Measurements from ENCODE around the gene ZNG1A. TPM values are rescaled to one million over a fixed set of nuclear protein-coding genes. Genes with fewer than 3 reads are reported as not detected.
"Not testable (repeated sequence)": the region's sequence is repeated elsewhere in the genome, so short reads cannot be mapped to it uniquely, and the experiment has no call there.

Gene ZNG1A
- total RNA-seq, 1 experiment from 2014 or later, result 31.1 TPM

DNA sequence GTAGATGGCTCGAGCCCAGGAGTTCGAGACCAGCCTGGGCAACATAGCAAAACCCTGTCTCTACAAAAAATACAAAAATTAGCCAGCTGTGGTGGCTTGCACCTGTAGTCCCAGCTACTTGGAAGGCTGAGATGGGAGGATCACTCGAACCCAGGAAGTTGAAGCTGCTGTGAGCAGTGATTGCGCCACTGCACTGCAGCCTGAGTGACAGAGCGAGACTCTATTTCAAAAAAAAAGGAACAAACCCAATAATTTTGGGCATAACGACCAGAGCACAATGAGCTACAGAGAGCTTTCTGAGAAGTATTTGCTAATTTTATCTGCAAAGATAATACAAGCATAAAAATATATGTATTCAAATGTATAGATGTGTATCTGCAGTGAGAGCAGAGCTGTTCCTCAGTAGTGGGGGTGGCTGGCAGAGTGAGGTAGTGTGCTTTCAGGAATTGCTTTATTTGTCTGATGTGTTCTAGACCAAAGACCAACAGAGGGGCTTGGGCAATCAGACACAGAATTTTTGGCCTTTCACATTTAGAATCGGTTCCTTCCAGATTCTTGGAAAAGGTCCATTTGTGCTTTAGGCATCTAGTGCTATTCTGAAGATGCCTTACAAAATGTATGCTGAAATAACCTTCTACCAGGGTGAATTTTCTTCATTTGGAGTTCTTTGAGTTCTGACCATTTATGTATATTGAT, 41.0 kb upstream of the ZNG1A start:
- no peaks in the 10 kb centered on the region for H3K23me2 ChIP-seq (ENCODE audit: insufficient read length, low read depth, low read length, poor library complexity, severe bottlenecking)
- H3K27ac ChIP-seq (ENCODE audit: insufficient read length, low read depth, low read length), result no peak overlapping the region
- H3K23ac ChIP-seq (ENCODE audit: insufficient read length, low read depth, low read length), result no peak overlapping the region
- no peak overlapping the region for H3K18ac ChIP-seq (ENCODE audit: insufficient read length, low read depth, low read length)
- no peaks in the 10 kb centered on the region; the same call in 1 of the 2 replicates for H3K27me3 ChIP-seq (ENCODE audit: insufficient read depth, low read length)
- no peak overlapping the region for H4K8ac ChIP-seq (replicated peaks; ENCODE audit: insufficient read length, low read depth, low read length)
- WGBS (ENCODE audit: extremely low coverage, insufficient read length, low lambda C conversion rate), result no CpG with 5 or more reads among the region's 7 CpGs
- H3K4me1 ChIP-seq (ENCODE audit: insufficient read depth, low read length), result no peaks in the 10 kb centered on the region
- H3K79me2 ChIP-seq (ENCODE audit: insufficient read depth, low read length), result no peaks in the 10 kb centered on the region
- H3K9ac ChIP-seq (ENCODE audit: extremely low read depth, insufficient read length, low read length), result no peak overlapping the region
- H3K27me3 Mint-ChIP-seq (ENCODE audit: low read depth), result peaks cover 23% of the 10 kb centered on the region
- H3K9me3 ChIP-seq (ENCODE audit: control insufficient read depth, low read depth, low read length), result no peaks in the 10 kb centered on the region
- H3K79me1 ChIP-seq (ENCODE audit: insufficient read depth, low read depth, low read length, poor library complexity, severe bottlenecking), result no peaks in the 10 kb centered on the region
- H3T11ph ChIP-seq (ENCODE audit: low read length), result no peak overlapping the region
- H2AFZ ChIP-seq (ENCODE audit: low read length), result no peak overlapping the region
- H2BK12ac ChIP-seq (ENCODE audit: insufficient read length, low read depth, low read length), result no peak overlapping the region
- DNase-seq, result no peak
- H3K4ac ChIP-seq (ENCODE audit: low read depth, low read length), result no peak overlapping the region
- no peaks in the 10 kb centered on the region for H3K9me3 Mint-ChIP-seq
- no peak overlapping the region for H2AK5ac ChIP-seq (ENCODE audit: insufficient read length, low read length)
- H3K4me1 Mint-ChIP-seq, result peaks cover 17 to 19% of the 10 kb centered on the region in 2 experiments
- no peak overlapping the region for H2BK20ac ChIP-seq (ENCODE audit: low read depth, low read length, poor library complexity, severe bottlenecking)
- H3K36me3 Mint-ChIP-seq (ENCODE audit: insufficient read depth in 1 of 3, low read depth in 3 of 3), result no peaks in the 10 kb centered on the region
- H4K5ac ChIP-seq (ENCODE audit: insufficient read length, low read depth, low read length), result no peak overlapping the region
- no peak overlapping the region for H3K4me2 ChIP-seq (ENCODE audit: insufficient read depth, insufficient read length, low read length)
- no peaks in the 10 kb centered on the region for H4K20me1 ChIP-seq (ENCODE audit: control insufficient read depth, insufficient read depth, insufficient read length)
- no peak overlapping the region for H4K91ac ChIP-seq (ENCODE audit: insufficient read length, low read depth, low read length)
- H2BK5ac ChIP-seq (ENCODE audit: insufficient read length, low read length), result no peak overlapping the region
- H2BK120ac ChIP-seq (ENCODE audit: low read depth, low read length, poor library complexity, severe bottlenecking), result no peak overlapping the region
- no peak overlapping the region for H2BK15ac ChIP-seq (ENCODE audit: low read depth, low read length)
- no peak overlapping the region for H3K4me3 Mint-ChIP-seq
- TF ChIP-seq CTCF (conservative IDR thresholded peaks at IDR 0.05), result no peak
- H3K14ac ChIP-seq (ENCODE audit: insufficient read depth, low read length), result no peak overlapping the region
- no peak overlapping the region for H3K56ac ChIP-seq (ENCODE audit: insufficient read length, low read depth, low read length)
- no peak overlapping the region for H3K27ac Mint-ChIP-seq

- not testable (repeated sequence) for H2BK20ac ChIP-seq (ENCODE audit: low read depth, low read length, poor library complexity, severe bottlenecking); H3K27me3 ChIP-seq (ENCODE audit: insufficient read depth, low read length); H3K4ac ChIP-seq (ENCODE audit: low read depth, low read length)
These were observed 40.2 kb upstream of the ZNG1A start for GRCh38 chr9:219036-219435.

More at GRCh38 chr9:219036-219435, 40.2 kb upstream of the ZNG1A start:
- H2BK120ac ChIP-seq (ENCODE audit: low read depth, low read length, poor library complexity, severe bottlenecking); H2BK5ac ChIP-seq (ENCODE audit: insufficient read length, low read length); H3K4me3 Mint-ChIP-seq; H3K27ac ChIP-seq (ENCODE audit: insufficient read length, low read depth, low read length); H4K91ac ChIP-seq (ENCODE audit: insufficient read length, low read depth, low read length); H3K14ac ChIP-seq (ENCODE audit: insufficient read depth, low read length); DNase-seq; H3K56ac ChIP-seq (ENCODE audit: insufficient read length, low read depth, low read length); H3K36me3 Mint-ChIP-seq (ENCODE audit: insufficient read depth in 1 of 3, low read depth in 3 of 3); H3K9ac ChIP-seq (ENCODE audit: extremely low read depth, insufficient read length, low read length); H3K27ac Mint-ChIP-seq; H3K4me1 ChIP-seq (ENCODE audit: insufficient read depth, low read length); H2AK5ac ChIP-seq (ENCODE audit: insufficient read length, low read length); H4K8ac ChIP-seq (replicated peaks; ENCODE audit: insufficient read length, low read depth, low read length); H3K18ac ChIP-seq (ENCODE audit: insufficient read length, low read depth, low read length); H3K4me2 ChIP-seq (ENCODE audit: insufficient read depth, insufficient read length, low read length); H2BK12ac ChIP-seq (ENCODE audit: insufficient read length, low read depth, low read length); H4K5ac ChIP-seq (ENCODE audit: insufficient read length, low read depth, low read length); H3K23ac ChIP-seq (ENCODE audit: insufficient read length, low read depth, low read length); H3K9me3 Mint-ChIP-seq; H2BK15ac ChIP-seq (ENCODE audit: low read depth, low read length); H3K79me1 ChIP-seq (ENCODE audit: insufficient read depth, low read depth, low read length, poor library complexity, severe bottlenecking); H3K9me3 ChIP-seq (ENCODE audit: control insufficient read depth, low read depth, low read length); H4K20me1 ChIP-seq (ENCODE audit: control insufficient read depth, insufficient read depth, insufficient read length); H2AFZ ChIP-seq (ENCODE audit: low read length); H3K23me2 ChIP-seq (ENCODE audit: insufficient read length, low read depth, low read length, poor library complexity, severe bottlenecking); H3K79me2 ChIP-seq (ENCODE audit: insufficient read depth, low read length); H3T11ph ChIP-seq (ENCODE audit: low read length): not testable (repeated sequence)
- WGBS (ENCODE audit: extremely low coverage, insufficient read length, low lambda C conversion rate), result no CpG with 5 or more reads among the region's 7 CpGs
- peaks cover 17 to 19% of the 10 kb centered on the region in 2 experiments for H3K4me1 Mint-ChIP-seq
- H3K27me3 Mint-ChIP-seq (ENCODE audit: low read depth), result peaks cover 24% of the 10 kb centered on the region
